K562 (cell line): ENCODE results near the gene ODAD4. TPM values are rescaled to one million over a fixed set of nuclear protein-coding genes. Genes with fewer than 3 reads are reported as not detected.

Source experiments
- ATAC-seq: fragments of 200-7000 bp; cut with Tn5 transposase; 3 replicates; pipeline ENCODE4 v1.9.1; 2020; ENCODE audit warnings: moderate library complexity
- BruUV-seq: library from RNA; stranded (reverse); fragments of 400-500 nt; replicated peaks from 2 replicates; lab custom pipeline; 2021; lab: Mats Ljungman, UMichigan
- CTCF ChIA-PET: fragments of 300-600 bp; formaldehyde crosslinking; extraction: SDS; loops from one replicate; lab custom pipeline; 2021; ENCODE audit warnings: low intra/inter-chr PET ratio; lab: Yijun Ruan, JAX
- POLR2A ChIA-PET: fragments of 300-600, 350-650 bp; sonication (Branson Sonifier 250); formaldehyde crosslinking; extraction: SDS; loops from one replicate; lab custom pipeline; 2021; ENCODE audit warnings: antibody characterized with exemption, inconsistent platforms; lab: Yijun Ruan, JAX
- DNase-seq, 4 experiments: peaks; one replicate each; pipeline versions ENCODE4 v3.0.0 to v3.0.0-alpha.2; 2011 to 2018; ENCODE audit warnings: low spot score in 3 of 4, mixed read lengths in 3 of 4; ENCODE audit errors: extremely low read depth in 1 of 4
- FAIRE-seq: peaks from 2 replicates; lab custom pipeline; 2011; peaks lifted over from hg19 to GRCh38; lab: Jason Lieb, UNC
- H2AFZ ChIP-seq: 2 replicates; pipeline ENCODE4 v1.6.0; 2011; ENCODE audit warnings: low read depth, low read length, control low read depth, inconsistent platforms
- H3K27ac ChIP-seq: fragments of 200-600 bp; 3 replicates; pipeline ENCODE4 v1.8.0; 2011; ENCODE audit warnings: low read depth, mild to moderate bottlenecking, control low read depth, inconsistent platforms, low read length, moderate library complexity, mixed read lengths; ENCODE audit errors: extremely low read depth
- H3K27me3 ChIP-seq, 2 experiments: fragments of 300-600 bp in 1 of 2; 2 replicates in 1 of 2; 3 replicates in 1 of 2; pipeline versions ENCODE4 v1.6.0 to v1.8.0; 2011; ENCODE audit warnings: inconsistent platforms in 2 of 2, low read length in 2 of 2, mild to moderate bottlenecking in 1 of 2, mixed read lengths in 1 of 2, moderate library complexity in 1 of 2; ENCODE audit not compliant: control insufficient read depth in 2 of 2, insufficient read depth in 2 of 2
- H3K36me3 ChIP-seq: fragments of 300-600 bp; 3 replicates; pipeline ENCODE4 v1.8.0; 2011; ENCODE audit warnings: mild to moderate bottlenecking, low read length, inconsistent platforms; ENCODE audit not compliant: control insufficient read depth, insufficient read depth
- H3K4me1 ChIP-seq, 2 experiments: fragments of 200-600 bp in 1 of 2; replicated peaks in 1 of 2; 2 replicates in 1 of 2; 3 replicates in 1 of 2; pipeline versions ENCODE4 v1.5.1 to v1.8.0; 2011; ENCODE audit warnings: inconsistent platforms in 2 of 2, low read length in 2 of 2, mild to moderate bottlenecking in 1 of 2, mixed read lengths in 1 of 2, moderate library complexity in 1 of 2; ENCODE audit not compliant: control insufficient read depth in 2 of 2, insufficient read depth in 2 of 2
- H3K4me2 ChIP-seq: 2 replicates; pipeline ENCODE4 v1.6.1; 2011; ENCODE audit warnings: low read length, control low read depth, inconsistent platforms, mixed read lengths; ENCODE audit not compliant: insufficient read depth
- H3K4me3 ChIP-seq: fragments of 200-600 bp; sonication (generic), shearing (Covaris generic); 2 replicates; pipeline ENCODE4 v1.5.1; 2016; ENCODE audit warnings: control low read depth, inconsistent platforms
- H3K79me2 ChIP-seq: fragments of 200-600 bp; 3 replicates; pipeline ENCODE4 v1.8.0; 2011; ENCODE audit warnings: low read length, inconsistent platforms; ENCODE audit not compliant: control insufficient read depth, insufficient read depth
- H3K9ac ChIP-seq, 2 experiments: 2 replicates each; pipeline versions ENCODE4 v1.6.0 to v1.6.1; 2011; ENCODE audit warnings: low read depth in 2 of 2, low read length in 2 of 2, control low read depth in 1 of 2, inconsistent platforms in 1 of 2, mild to moderate bottlenecking in 1 of 2, mixed read lengths in 1 of 2; ENCODE audit not compliant: insufficient read depth in 1 of 2
- H3K9me1 ChIP-seq: one replicate; pipeline ENCODE4 v1.6.0; 2011; ENCODE audit warnings: inconsistent platforms, mild to moderate bottlenecking, low read length, moderate library complexity; ENCODE audit not compliant: control insufficient read depth, insufficient read depth
- H3K9me3 ChIP-seq: replicated peaks from 2 replicates; pipeline ENCODE4 v1.5.1; 2011; ENCODE audit warnings: low read depth, low read length, inconsistent platforms; ENCODE audit not compliant: control insufficient read depth, insufficient read depth
- H4K20me1 ChIP-seq: replicated peaks from 2 replicates; pipeline ENCODE4 v1.6.1; 2011; ENCODE audit warnings: low read length, inconsistent platforms, mixed read lengths; ENCODE audit not compliant: control insufficient read depth, insufficient read depth
- CBFB ChIP-seq: sonication (generic); formaldehyde crosslinking; IDR thresholded peaks from 2 replicates; pipeline ENCODE4 v1.4.0; 2020; ENCODE audit warnings: mild to moderate bottlenecking, missing genetic modification reagents
- EWSR1 ChIP-seq: fragments of 450-650 bp; IDR thresholded peaks from 2 replicates; pipeline ENCODE4 v1.6.1; 2018; ENCODE audit warnings: borderline replicate concordance, mild to moderate bottlenecking, low read depth, moderate library complexity; ENCODE audit not compliant: partially characterized antibody
- HMGN3 ChIP-seq: IDR thresholded peaks from 2 replicates; pipeline ENCODE4 v1.6.1; 2011; ENCODE audit warnings: borderline replicate concordance, low read depth, mild to moderate bottlenecking, mixed read lengths, low read length; ENCODE audit not compliant: insufficient read length; ENCODE audit errors: extremely low read depth
- KAT8 ChIP-seq: fragments of 450-650 bp; IDR thresholded peaks from 2 replicates; pipeline ENCODE4 v1.6.1; 2016; ENCODE audit warnings: low read depth, mild to moderate bottlenecking
- MAZ ChIP-seq, 2 experiments: fragments of 450-650 bp in 1 of 2; sonication (generic) in 1 of 2; formaldehyde crosslinking; IDR thresholded peaks in 1 of 2; conservative IDR thresholded peaks in 1 of 2; 2 replicates each; pipeline versions ENCODE4 v1.4.0 to v1.5.0; 2020; ENCODE audit warnings: mild to moderate bottlenecking in 1 of 2, missing genetic modification reagents in 1 of 2
- MCM7 ChIP-seq, 2 experiments: fragments of 450-650 bp; IDR thresholded peaks; 2 replicates each; pipeline ENCODE4 v1.6.1; 2016 to 2018
- NFIC ChIP-seq: fragments of 450-650 bp; IDR thresholded peaks from 2 replicates; pipeline ENCODE4 v1.6.1; 2017; ENCODE audit warnings: mild to moderate bottlenecking, inconsistent platforms
- ZFP30 ChIP-seq: fragments of 250-450 bp; sonication (Bioruptor Pico); IDR thresholded peaks from 2 replicates; pipeline ENCODE4 v1.8.0; 2022; ENCODE audit warnings: moderate library complexity, mild to moderate bottlenecking, inconsistent platforms, borderline replicate concordance
- ZFP91 ChIP-seq: sonication (generic); formaldehyde crosslinking; IDR thresholded peaks from 2 replicates; pipeline ENCODE4 v1.8.0; 2022; ENCODE audit warnings: mild to moderate bottlenecking, missing genetic modification reagents
- WGBS: fragments of 100-300 bp; shearing (Covaris generic); methylation state at CpG from one replicate; pipeline ENCODE4 v1.1.6; 2016; ENCODE audit warnings: low coverage, mixed read lengths; ENCODE audit not compliant: insufficient coverage; ENCODE audit errors: missing lambda C conversion rate; 5-methylcytosine and 5-hydroxymethylcytosine counted together
- in situ Hi-C: fragments of 300-500 bp; cut with MboI; formaldehyde crosslinking; loops from 4 replicates; pipeline ENCODE4 v1.15.0; 2018; ENCODE audit warnings: inconsistent platforms, mixed read lengths
- intact Hi-C: fragments of 100-400 bp; cut with micrococcal nuclease; formaldehyde crosslinking; loops from 2 replicates; pipeline ENCODE4 v1.14.2; 2022
- polyA plus RNA-seq, 8 experiments: library from polyadenylated mRNA; depleted of rRNA in 4 of 8; stranded (reverse) in 5 of 8; unstranded in 3 of 8; fragments of >200 nt; fragmentation: Nextera tagmentation in 2 of 8; fragmentation: Illumina TruSeq in 1 of 8; extraction: Ambion mirVana in 2 of 8; extraction: Trizol in 1 of 8; gene quantifications; 2 replicates each; pipeline versions ENCODE4 v1.2.1 to v1.2.3, GENCODE V29; 2011 to 2014; ENCODE audit warnings: inconsistent platforms in 1 of 8, missing spikeins in 1 of 8
- total RNA-seq, 7 experiments: library from RNA; depleted of rRNA in 6 of 7; stranded (reverse); fragments of >200 nt in 6 of 7; fragmentation: Illumina TruSeq in 2 of 7; extraction: Trizol in 2 of 7; gene quantifications; 2 replicates each; pipeline versions ENCODE4 v1.2.1 to v1.2.3, GENCODE V29; 2011 to 2021; ENCODE audit warnings: low replicate concordance in 1 of 7

Gene ODAD4
- total and polyA plus RNA-seq, 9 of the 15 experiments (the other 6 are each of a cell fraction or from before 2014, with no cell fraction given), result 0.09 to 0.98 (median 0.51) TPM

GRCh38 chr17:41917679-41918313 lies 12.6 kb upstream of the ODAD4 start:
- peaks cover 46% of the 10 kb centered on the region for H3K36me3 ChIP-seq
- FAIRE-seq, result peak; percentile 73
- H3K9me1 ChIP-seq, result peaks cover 8% of the 10 kb centered on the region
- POLR2A ChIA-PET, result interaction anchor here (0.6 to 4.4 kb wide), 12 partner anchors 8 to 132 kb away, joined by 3 to 21 read pairs (median 5); partner anchors contain the start of genes CNP, DNAJC7, JUP and KLHL11
- no peaks in the 10 kb centered on the region for H3K9me3 ChIP-seq
- ATAC-seq, result peak; percentile 26
- H3K27me3 ChIP-seq, result no peaks in the 10 kb centered on the region
- intact Hi-C loops, result loop anchor here (5.0 kb wide), 1 partner anchor 40 kb away; no protein-coding TSS in a partner anchor
- 2% methylated on average over 22 of the region's 26 CpGs for WGBS
- CTCF ChIA-PET, result no interaction called here
- BruUV-seq, result no TSS peak
- peaks cover 41 to 43% of the 10 kb centered on the region in 2 experiments for H3K4me1 ChIP-seq
- TF ChIP-seq ZFP30 (CRISPR knock-in tag) (no peak), HMGN3 (peak; percentile 48), ZFP91 (CRISPR knock-in tag) (peak; percentile 38; the same call in 1 of the 2 replicates), CBFB (CRISPR knock-in tag) (peak; percentile 49; the same call in 1 of the 2 replicates), NFIC (peak; percentile 96), EWSR1 (no peak), KAT8 (no peak), MCM7 (IDR thresholded peaks at IDR 0.05) (no peak), MAZ (CRISPR knock-in tag; conservative IDR thresholded peaks at IDR 0.05 in 1 of 2, IDR thresholded peaks at IDR 0.05 in 1 of 2) (peak; percentile 17 to 39; a peak in 1 of 4 replicates)
- in situ Hi-C loops, result no loop called here
- H3K4me2 ChIP-seq, result peak overlapping the region; percentile 89
- H3K27ac ChIP-seq, result peak overlapping the region; percentile 73
- peak overlapping the region; percentile 78 for H2AFZ ChIP-seq
- DNase-seq, result peak; percentile 52 to 69 (median 64)
- peak overlapping the region; percentile 83 to 99 for H3K9ac ChIP-seq
- H4K20me1 ChIP-seq, result peaks cover 24% of the 10 kb centered on the region
- H3K4me3 ChIP-seq, result peak overlapping the region; percentile 61
- H3K79me2 ChIP-seq, result peaks cover 60% of the 10 kb centered on the region
